ENCODE results near the gene FCHO1.

The FCHO1 gene

GRCh38 chr19:17734146-17734545, 17.1 kb upstream of the FCHO1 start:
- DNase-seq, result no peak

- no peak for DNase-seq
Measured at GRCh38 chr19:17735410-17735809, 15.9 kb upstream of the FCHO1 start.

- DNase-seq, result no peak
Measured at GRCh38 chr19:17737690-17738153, 13.6 kb upstream of the FCHO1 start.

- DNase-seq, result no peak
Measured at GRCh38 chr19:17739121-17739875, 12.0 kb upstream of the FCHO1 start.

GRCh38 chr19:17741456-17741855, 9.8 kb upstream of the FCHO1 start:
- no peak for DNase-seq

- DNase-seq, result no peak
Measured at GRCh38 chr19:17743874-17744580, 7.2 kb upstream of the FCHO1 start.

- peak; percentile 75 for DNase-seq
Measured at GRCh38 chr19:17747205-17748098, 3.8 kb upstream of the FCHO1 start.

- DNase-seq, result no peak
Measured at GRCh38 chr19:17748884-17749638, 2.2 kb upstream of the FCHO1 start.

GRCh38 chr19:17749912-17750317, 1.4 kb upstream of the FCHO1 start:
- DNase-seq, result no peak

- DNase-seq, result no peak
Measured at GRCh38 chr19:17751912-17752273, 616 bp downstream of the FCHO1 start.

GRCh38 chr19:17752865-17753639, 1.8 kb downstream of the FCHO1 start:
- DNase-seq, result no peak

GRCh38 chr19:17753976-17754375, 2.7 kb downstream of the FCHO1 start:
- no peak for DNase-seq

GRCh38 chr19:17754634-17755442, 3.6 kb downstream of the FCHO1 start:
- no peak for DNase-seq

- no peak for DNase-seq
Measured at GRCh38 chr19:17755443-17755890, 4.2 kb downstream of the FCHO1 start.

GRCh38 chr19:17755977-17756670, 4.8 kb downstream of the FCHO1 start:
- peak; percentile 68 for DNase-seq

- peak; percentile 52 for DNase-seq
Measured at GRCh38 chr19:17757125-17757524, 5.8 kb downstream of the FCHO1 start.

- no peak for DNase-seq
Measured at GRCh38 chr19:17758515-17758914, 7.2 kb downstream of the FCHO1 start.

- DNase-seq, result no peak
Measured at GRCh38 chr19:17761148-17761547, 9.9 kb downstream of the FCHO1 start.

- no peak for DNase-seq
Measured at GRCh38 chr19:17762505-17763229, 11.4 kb downstream of the FCHO1 start.
